ENCODE results near the gene LATS1.

LATS1 gene

DNA sequence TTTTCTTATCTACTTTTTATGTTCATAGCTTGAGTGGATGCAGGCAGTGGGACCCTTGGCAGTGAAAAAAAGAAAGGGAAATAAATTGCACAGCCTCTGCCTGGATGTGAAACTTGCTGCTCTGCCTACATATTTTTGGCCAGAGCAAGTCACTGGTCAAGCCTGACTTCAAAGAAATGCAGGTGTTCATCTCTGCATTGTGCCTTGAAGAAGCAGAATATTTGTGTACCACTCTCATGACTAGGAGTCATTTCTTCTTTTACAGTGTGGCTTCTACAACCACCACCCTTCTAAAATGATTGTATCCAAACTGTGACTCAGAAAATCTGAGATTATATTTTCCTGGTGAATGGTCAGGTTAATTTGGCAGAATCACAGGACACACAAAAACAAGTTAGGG is 66.8 kb downstream of the LATS1 start:
- Histone ChIP-seq H3K4me2 (ENCODE audit: insufficient read depth, low read length) (no peak overlapping the region), H3K9me3 (ENCODE audit: insufficient read depth, low read length, severe bottlenecking) (no peaks in the 10 kb centered on the region), H3K27me3 (ENCODE audit: insufficient read depth, low read length, poor library complexity) (no peaks in the 10 kb centered on the region), H3K27ac (ENCODE audit: low read length) (no peak overlapping the region), H3K79me2 (ENCODE audit: insufficient read depth, low read length) (peaks cover 25% of the 10 kb centered on the region), H3K36me3 (ENCODE audit: insufficient read depth, low read length) (no peaks in the 10 kb centered on the region), H4K20me1 (ENCODE audit: insufficient read depth, low read length) (no peaks in the 10 kb centered on the region), H2AFZ (ENCODE audit: low read depth, low read length) (no peak overlapping the region), H3K4me1 (ENCODE audit: insufficient read depth, low read length) (peaks cover 24% of the 10 kb centered on the region), H3K9ac (ENCODE audit: low read depth, low read length) (no peak overlapping the region), H3K4me3 (ENCODE audit: low read depth in 1 of 2, low read length in 2 of 2) (no peak overlapping the region)
- DNase-seq (no peak), ATAC-seq (ENCODE audit: insufficient read depth, low read depth) (no peak)
- no peak for TF ChIP-seq EZH2 (IDR thresholded peaks at IDR 0.05; ENCODE audit: borderline replicate concordance, low read depth, low read length, severe bottlenecking)
- TF ChIP-seq, protein P1, sequence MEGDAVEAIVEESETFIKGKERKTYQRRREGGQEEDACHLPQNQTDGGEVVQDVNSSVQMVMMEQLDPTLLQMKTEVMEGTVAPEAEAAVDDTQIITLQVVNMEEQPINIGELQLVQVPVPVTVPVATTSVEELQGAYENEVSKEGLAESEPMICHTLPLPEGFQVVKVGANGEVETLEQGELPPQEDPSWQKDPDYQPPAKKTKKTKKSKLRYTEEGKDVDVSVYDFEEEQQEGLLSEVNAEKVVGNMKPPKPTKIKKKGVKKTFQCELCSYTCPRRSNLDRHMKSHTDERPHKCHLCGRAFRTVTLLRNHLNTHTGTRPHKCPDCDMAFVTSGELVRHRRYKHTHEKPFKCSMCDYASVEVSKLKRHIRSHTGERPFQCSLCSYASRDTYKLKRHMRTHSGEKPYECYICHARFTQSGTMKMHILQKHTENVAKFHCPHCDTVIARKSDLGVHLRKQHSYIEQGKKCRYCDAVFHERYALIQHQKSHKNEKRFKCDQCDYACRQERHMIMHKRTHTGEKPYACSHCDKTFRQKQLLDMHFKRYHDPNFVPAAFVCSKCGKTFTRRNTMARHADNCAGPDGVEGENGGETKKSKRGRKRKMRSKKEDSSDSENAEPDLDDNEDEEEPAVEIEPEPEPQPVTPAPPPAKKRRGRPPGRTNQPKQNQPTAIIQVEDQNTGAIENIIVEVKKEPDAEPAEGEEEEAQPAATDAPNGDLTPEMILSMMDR (IDR thresholded peaks at IDR 0.05; ENCODE audit: borderline replicate concordance, extremely low read depth, low read length, poor library complexity, severe bottlenecking), result no peak

DNA sequence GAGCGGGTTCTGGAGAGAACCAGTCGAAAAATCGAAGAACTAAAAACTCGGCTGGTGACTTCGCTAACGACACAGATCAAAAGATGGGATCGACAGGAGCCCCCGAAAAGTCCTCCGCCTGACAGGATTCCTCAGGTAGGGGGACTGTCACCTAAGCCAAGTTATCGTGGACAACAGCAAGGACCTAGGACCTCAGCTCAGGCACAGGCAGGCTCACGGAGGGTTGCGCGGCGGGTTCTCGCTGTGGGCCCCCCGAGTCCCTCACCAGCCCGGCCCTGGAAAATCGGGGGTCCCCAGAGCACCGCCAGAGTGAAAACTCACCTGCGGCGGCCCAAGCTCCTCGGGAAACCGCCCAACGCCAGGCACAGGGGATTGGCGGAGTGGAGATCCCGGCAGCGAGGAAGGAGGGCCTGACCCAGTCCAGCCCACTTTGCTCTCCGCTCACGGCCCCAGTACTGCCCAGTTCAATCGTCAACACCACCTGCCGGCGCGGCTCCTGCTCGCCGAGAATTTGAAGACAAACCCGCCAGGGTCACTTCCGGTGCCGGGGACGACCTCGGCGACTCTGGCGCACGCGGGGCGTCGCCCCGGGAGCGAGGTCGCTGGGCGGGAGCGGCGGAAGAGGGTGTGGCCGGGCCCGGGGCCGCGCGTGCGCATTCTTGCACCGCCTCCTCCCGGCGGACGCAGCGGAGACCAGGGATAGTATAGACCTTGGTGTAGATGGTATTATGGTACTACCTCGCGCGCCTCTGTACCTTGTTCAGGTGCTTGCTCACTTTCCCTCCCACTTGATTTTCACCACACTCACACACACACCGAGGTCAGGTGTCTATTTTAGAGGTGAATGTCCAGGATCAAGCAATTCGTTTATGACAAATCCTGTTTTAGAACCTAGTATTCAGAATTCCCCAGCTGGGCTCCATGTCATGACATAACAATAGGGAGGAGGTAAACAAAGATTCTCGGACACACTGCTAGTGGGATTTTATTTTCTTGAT is 69.5 kb downstream of the LATS1 start, which contains the start of gene KATNA1:
Gene KATNA1 (minus strand): TSS at position 567 of the 998 bp plus-strand sequence. CDS start 10,167 bp downstream, outside the sequence.
- DNase-seq (peak; percentile 90), ATAC-seq (ENCODE audit: insufficient read depth, low read depth) (peak; percentile 93)
- Histone ChIP-seq H3K79me2 (ENCODE audit: insufficient read depth, low read length) (peaks cover 52% of the 10 kb centered on the region), H3K36me3 (ENCODE audit: insufficient read depth, low read length) (no peaks in the 10 kb centered on the region), H3K4me3 (ENCODE audit: low read depth in 1 of 2, low read length in 2 of 2) (peak within 1 kb of the TSS; percentile 64 to 66), H4K20me1 (ENCODE audit: insufficient read depth, low read length) (peaks cover 3% of the 10 kb centered on the region; the same call in 1 of the 2 replicates), H3K27me3 (ENCODE audit: insufficient read depth, low read length, poor library complexity) (no peaks in the 10 kb centered on the region), H3K4me2 (ENCODE audit: insufficient read depth, low read length) (peak within 1 kb of the TSS; percentile 81), H3K9ac (ENCODE audit: low read depth, low read length) (peak within 1 kb of the TSS; percentile 65), H3K9me3 (ENCODE audit: insufficient read depth, low read length, severe bottlenecking) (no peaks in the 10 kb centered on the region), H3K27ac (ENCODE audit: low read length) (peak within 1 kb of the TSS; percentile 67), H2AFZ (ENCODE audit: low read depth, low read length) (peak within 1 kb of the TSS; percentile 95), H3K4me1 (ENCODE audit: insufficient read depth, low read length) (peaks cover 31% of the 10 kb centered on the region)
- TF ChIP-seq, protein P1 (IDR thresholded peaks at IDR 0.05; ENCODE audit: borderline replicate concordance, extremely low read depth, low read length, poor library complexity, severe bottlenecking), result no peak
- TF ChIP-seq EZH2 (IDR thresholded peaks at IDR 0.05; ENCODE audit: borderline replicate concordance, low read depth, low read length, severe bottlenecking), result no peak

DNA sequence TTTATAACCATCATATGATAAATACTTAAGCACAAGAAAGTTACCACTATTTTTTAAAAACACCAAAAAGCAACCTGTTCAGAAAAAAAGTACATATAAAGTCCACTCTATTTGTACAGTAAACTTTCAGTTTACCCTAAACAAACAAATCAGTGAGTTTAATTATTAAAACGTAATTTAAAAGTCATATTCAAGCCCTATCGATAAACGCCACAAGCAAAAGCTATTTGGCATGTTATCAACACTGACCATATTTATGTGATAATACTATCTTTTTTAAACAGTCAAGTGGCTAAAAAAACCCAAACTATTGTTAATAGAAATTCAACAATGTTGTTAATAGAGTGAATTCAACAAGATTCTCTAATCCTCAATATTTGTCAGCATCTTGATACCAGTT is 71.3 kb downstream of the LATS1 start:
- no peak overlapping the region for H2AFZ ChIP-seq (ENCODE audit: low read depth, low read length)
- H3K4me1 ChIP-seq (ENCODE audit: insufficient read depth, low read length), result peaks cover 33% of the 10 kb centered on the region
- peaks cover 7% of the 10 kb centered on the region; the same call in 1 of the 2 replicates for H4K20me1 ChIP-seq (ENCODE audit: insufficient read depth, low read length)
- H3K27me3 ChIP-seq (ENCODE audit: insufficient read depth, low read length, poor library complexity), result no peaks in the 10 kb centered on the region
- ATAC-seq (ENCODE audit: insufficient read depth, low read depth), result no peak
- peaks cover 69% of the 10 kb centered on the region for H3K79me2 ChIP-seq (ENCODE audit: insufficient read depth, low read length)
- DNase-seq, result no peak
- H3K4me2 ChIP-seq (ENCODE audit: insufficient read depth, low read length), result peak overlapping the region; percentile 81
- H3K4me3 ChIP-seq (ENCODE audit: low read depth in 1 of 2, low read length in 2 of 2), result peak overlapping the region in 1 of 2 experiments; percentile 64; a peak in 2 of 4 replicates
- H3K27ac ChIP-seq (ENCODE audit: low read length), result no peak overlapping the region
- H3K9me3 ChIP-seq (ENCODE audit: insufficient read depth, low read length, severe bottlenecking), result no peaks in the 10 kb centered on the region
- peak overlapping the region; percentile 65; the same call in 1 of the 2 replicates for H3K9ac ChIP-seq (ENCODE audit: low read depth, low read length)
- TF ChIP-seq, protein P1 (IDR thresholded peaks at IDR 0.05; ENCODE audit: borderline replicate concordance, extremely low read depth, low read length, poor library complexity, severe bottlenecking), result no peak
- no peak for TF ChIP-seq EZH2 (IDR thresholded peaks at IDR 0.05; ENCODE audit: borderline replicate concordance, low read depth, low read length, severe bottlenecking)
- H3K36me3 ChIP-seq (ENCODE audit: insufficient read depth, low read length), result peaks cover 3% of the 10 kb centered on the region; the same call in 1 of the 2 replicates
